A549 treated with GW870086 at 1 μM for 4 hours (cell line): Measurements from ENCODE around the gene VSIG10L. TPM values are rescaled to one million over a fixed set of nuclear protein-coding genes. Genes with fewer than 3 reads are reported as not detected.

Source experiments
- total RNA-seq: library from RNA; stranded (reverse); fragments of 200-300 nt; extraction: Qiagen RNA extraction; gene quantifications from 5 replicates; pipeline ENCODE4 v1.2.3, GENCODE V29; 2022; ENCODE audit warnings: low read depth

The VSIG10L gene
- total RNA-seq = 10.7 to 14.9 TPM (median 14.4 TPM) in 5 replicates

GRCh38 chr19:51341976-51342580 is at the start of gene VSIG10L:
VSIG10L (minus strand) TSS chr19:51342139; CDS start chr19:51342124, 15 bp downstream.

GRCh38 chr19:51387924-51388389 is 46.0 kb upstream of the VSIG10L start, which contains the start of gene LIM2:
LIM2 (minus strand) TSS chr19:51387974; CDS start chr19:51387443, 531 bp downstream.

GRCh38 chr19:51372649-51373504 is 30.9 kb upstream of the VSIG10L start, which contains the start of gene NKG7:
NKG7 (minus strand) TSS chr19:51372654; CDS start chr19:51372535, 119 bp downstream.

GRCh38 chr19:51368366-51369282 is 26.7 kb upstream of the VSIG10L start, which contains the start of gene CLDND2:
CLDND2 (minus strand) TSS chr19:51369003; CDS start chr19:51368577, 426 bp downstream.

GRCh38 chr19:51365965-51366388 is 24.0 kb upstream of the VSIG10L start, which contains the start of gene ETFB:
ETFB (minus strand) TSS chr19:51366388; CDS start chr19:51366326, 62 bp downstream.

GRCh38 chr19:51311351-51312257 is 30.3 kb downstream of the VSIG10L start, which contains the start of gene IGLON5:
IGLON5 (plus strand) TSS chr19:51311644; CDS start chr19:51311848, 204 bp downstream.

Other genes with a start within 250 kb of the VSIG10L start
- 5.9 to 14.1 TPM (median 13.1 TPM) in 5 replicates for gene CTU1, start 233.7 kb downstream of the VSIG10L start, total RNA-seq
- 0.06 to 0.08 TPM in 2 of 5 replicates, not detected in the others for gene SIGLEC9, start 217.2 kb downstream of the VSIG10L start, total RNA-seq
- gene SIGLEC7, start 199.8 kb downstream of the VSIG10L start, total RNA-seq = not detected in 5 replicates
- not detected in 5 replicates for gene CD33, start 117.1 kb downstream of the VSIG10L start, total RNA-seq
- gene SIGLECL1, start 91.1 kb downstream of the VSIG10L start, total RNA-seq = not detected in 5 replicates
- 0.06 to 0.08 TPM (median 0.06 TPM) in 3 of 5 replicates, not detected in the others for gene IGLON5, start 30.5 kb downstream of the VSIG10L start, total RNA-seq
- 234 to 272 TPM (median 249 TPM) in 5 replicates for gene ETFB, start 24.2 kb upstream of the VSIG10L start, total RNA-seq
- gene CLDND2, start 26.9 kb upstream of the VSIG10L start, total RNA-seq = 5.1 to 14.5 TPM (median 12.4 TPM) in 5 replicates
- not detected in 5 replicates for gene NKG7, start 30.5 kb upstream of the VSIG10L start, total RNA-seq
- gene LIM2, start 45.8 kb upstream of the VSIG10L start, total RNA-seq = not detected in 5 replicates
- not detected in 5 replicates for gene C19orf84, start 48.5 kb upstream of the VSIG10L start, total RNA-seq
- gene SIGLEC10, start 75.5 kb upstream of the VSIG10L start, total RNA-seq = 0.08 TPM in 1 of 5 replicates, not detected in the others
- gene SIGLEC8, start 116.3 kb upstream of the VSIG10L start, total RNA-seq = not detected in 5 replicates
- gene CEACAM18, start 136.4 kb upstream of the VSIG10L start, total RNA-seq = not detected in 5 replicates
- not detected in 5 replicates for gene SIGLEC12, start 159.7 kb upstream of the VSIG10L start, total RNA-seq
- not detected in 5 replicates for gene SIGLEC6, start 189.5 kb upstream of the VSIG10L start, total RNA-seq
- gene ZNF175, start 229.1 kb upstream of the VSIG10L start, total RNA-seq = 2.8 to 5.1 TPM (median 4.3 TPM) in 5 replicates